ENCODE measurements around the gene ADAMTS5.

Gene ADAMTS5

GRCh38 chr21:26909972-26910371 is 56.9 kb downstream of the ADAMTS5 start:
- no peak for DNase-seq
- in situ Hi-C loops (cut with MboI; ENCODE audit: low pct_unique_long_range_greater_than_20kb, low sequenced_read_pairs), result no loop called here

GRCh38 chr21:26900980-26901379 is 65.9 kb downstream of the ADAMTS5 start:
- DNase-seq, result no peak

GRCh38 chr21:26892151-26892550 is 74.7 kb downstream of the ADAMTS5 start:
- no peak for DNase-seq
- in situ Hi-C loops (cut with MboI; ENCODE audit: low pct_unique_long_range_greater_than_20kb, low sequenced_read_pairs), result no loop called here

More at GRCh38 chr21:26900980-26901379, 65.9 kb downstream of the ADAMTS5 start:
- in situ Hi-C loops (cut with MboI; ENCODE audit: low pct_unique_long_range_greater_than_20kb, low sequenced_read_pairs), result no loop called here

GRCh38 chr21:26888931-26889330 is 78.0 kb downstream of the ADAMTS5 start:
- in situ Hi-C loops (cut with MboI; ENCODE audit: low pct_unique_long_range_greater_than_20kb, low sequenced_read_pairs), result no loop called here
- DNase-seq, result no peak

GRCh38 chr21:26888256-26888655 is 78.6 kb downstream of the ADAMTS5 start:
- in situ Hi-C loops (cut with MboI; ENCODE audit: low pct_unique_long_range_greater_than_20kb, low sequenced_read_pairs), result no loop called here
- DNase-seq, result no peak

- DNase-seq, result no peak
These were observed 79.6 kb downstream of the ADAMTS5 start for GRCh38 chr21:26887251-26887650.

GRCh38 chr21:26884436-26884835 is 82.5 kb downstream of the ADAMTS5 start:
- in situ Hi-C loops (cut with MboI; ENCODE audit: low pct_unique_long_range_greater_than_20kb, low sequenced_read_pairs), result no loop called here
- no peak for DNase-seq

More at GRCh38 chr21:26887251-26887650, 79.6 kb downstream of the ADAMTS5 start:
- in situ Hi-C loops (cut with MboI; ENCODE audit: low pct_unique_long_range_greater_than_20kb, low sequenced_read_pairs), result no loop called here

GRCh38 chr21:26883768-26884167 is 83.1 kb downstream of the ADAMTS5 start:
- no peak for DNase-seq
- in situ Hi-C loops (cut with MboI; ENCODE audit: low pct_unique_long_range_greater_than_20kb, low sequenced_read_pairs), result no loop called here

GRCh38 chr21:26881504-26882228 is 85.2 kb downstream of the ADAMTS5 start:
- peak; percentile 31 for DNase-seq
- in situ Hi-C loops (cut with MboI; ENCODE audit: low pct_unique_long_range_greater_than_20kb, low sequenced_read_pairs), result no loop called here

GRCh38 chr21:26877018-26877417 is 89.9 kb downstream of the ADAMTS5 start:
- no peak for DNase-seq
- in situ Hi-C loops (cut with MboI; ENCODE audit: low pct_unique_long_range_greater_than_20kb, low sequenced_read_pairs), result no loop called here

- in situ Hi-C loops (cut with MboI; ENCODE audit: low pct_unique_long_range_greater_than_20kb, low sequenced_read_pairs), result no loop called here
- DNase-seq, result no peak
These were observed 92.5 kb downstream of the ADAMTS5 start for GRCh38 chr21:26874347-26874746.

All from KBM-7 (cell line).